ENCODE results near the gene SEC14L1.

Gene SEC14L1

DNA sequence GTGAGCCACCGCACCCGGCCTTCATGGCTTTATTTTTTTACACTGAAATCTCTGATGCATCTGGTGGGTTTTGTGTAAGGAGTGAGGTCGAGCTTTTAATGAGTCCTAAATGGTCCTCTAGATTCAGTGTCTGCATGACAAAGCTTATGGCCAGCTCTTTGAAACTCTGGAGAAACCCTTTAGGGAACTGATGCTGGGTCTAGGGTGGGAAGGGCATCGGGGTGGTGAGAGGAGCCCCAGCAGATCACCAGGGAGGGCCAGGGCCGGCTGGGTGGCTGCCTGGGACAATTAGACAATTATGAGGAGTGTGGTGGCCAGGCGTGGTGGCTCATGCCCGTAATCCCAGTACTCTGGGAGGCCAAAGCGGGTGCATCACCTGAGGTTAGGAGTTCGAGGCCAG lies 93.9 kb downstream of the SEC14L1 start:
- TF ChIP-seq, protein P1, sequence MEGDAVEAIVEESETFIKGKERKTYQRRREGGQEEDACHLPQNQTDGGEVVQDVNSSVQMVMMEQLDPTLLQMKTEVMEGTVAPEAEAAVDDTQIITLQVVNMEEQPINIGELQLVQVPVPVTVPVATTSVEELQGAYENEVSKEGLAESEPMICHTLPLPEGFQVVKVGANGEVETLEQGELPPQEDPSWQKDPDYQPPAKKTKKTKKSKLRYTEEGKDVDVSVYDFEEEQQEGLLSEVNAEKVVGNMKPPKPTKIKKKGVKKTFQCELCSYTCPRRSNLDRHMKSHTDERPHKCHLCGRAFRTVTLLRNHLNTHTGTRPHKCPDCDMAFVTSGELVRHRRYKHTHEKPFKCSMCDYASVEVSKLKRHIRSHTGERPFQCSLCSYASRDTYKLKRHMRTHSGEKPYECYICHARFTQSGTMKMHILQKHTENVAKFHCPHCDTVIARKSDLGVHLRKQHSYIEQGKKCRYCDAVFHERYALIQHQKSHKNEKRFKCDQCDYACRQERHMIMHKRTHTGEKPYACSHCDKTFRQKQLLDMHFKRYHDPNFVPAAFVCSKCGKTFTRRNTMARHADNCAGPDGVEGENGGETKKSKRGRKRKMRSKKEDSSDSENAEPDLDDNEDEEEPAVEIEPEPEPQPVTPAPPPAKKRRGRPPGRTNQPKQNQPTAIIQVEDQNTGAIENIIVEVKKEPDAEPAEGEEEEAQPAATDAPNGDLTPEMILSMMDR (IDR thresholded peaks at IDR 0.05; ENCODE audit: low read length, missing control alignments) = no peak
- no peak for DNase-seq (ENCODE audit: low read depth)
- H3K4me3 ChIP-seq (replicated peaks; ENCODE audit: low read depth, low read length) = no peak overlapping the region

DNA sequence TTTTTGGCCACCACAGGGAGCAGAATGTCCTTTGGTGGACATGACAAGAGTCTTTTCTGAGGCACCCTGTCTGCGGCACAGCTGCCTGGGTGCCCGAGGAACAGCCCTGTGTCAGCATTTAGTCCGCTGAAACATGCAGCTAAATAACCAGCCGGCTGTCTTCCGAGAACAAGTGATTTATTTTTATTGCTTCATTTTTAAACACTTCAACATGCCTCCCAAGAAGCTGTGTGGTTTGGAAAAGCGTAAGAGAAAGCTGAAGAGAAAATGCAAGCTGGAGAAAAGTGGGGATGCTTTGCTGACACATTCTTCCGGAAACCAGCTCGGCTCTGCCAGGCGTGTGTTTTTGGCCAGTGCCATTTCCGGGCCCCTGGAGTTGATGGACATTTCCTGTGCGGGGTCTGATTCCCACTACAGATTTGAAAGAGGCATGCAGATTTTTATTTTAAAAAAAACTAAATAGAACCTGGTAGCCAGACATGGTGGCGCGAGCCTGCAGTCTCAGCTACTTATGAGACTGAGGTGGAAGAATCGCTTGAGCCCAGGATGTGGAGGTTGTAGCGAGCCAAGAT lies 94.7 kb downstream of the SEC14L1 start:
- TF ChIP-seq, protein P1 (IDR thresholded peaks at IDR 0.05; ENCODE audit: low read length, missing control alignments) = no peak
- DNase-seq (ENCODE audit: low read depth) = peak; percentile 89
- H3K4me3 ChIP-seq (replicated peaks; ENCODE audit: low read depth, low read length) = peak overlapping the region; percentile 24

DNA sequence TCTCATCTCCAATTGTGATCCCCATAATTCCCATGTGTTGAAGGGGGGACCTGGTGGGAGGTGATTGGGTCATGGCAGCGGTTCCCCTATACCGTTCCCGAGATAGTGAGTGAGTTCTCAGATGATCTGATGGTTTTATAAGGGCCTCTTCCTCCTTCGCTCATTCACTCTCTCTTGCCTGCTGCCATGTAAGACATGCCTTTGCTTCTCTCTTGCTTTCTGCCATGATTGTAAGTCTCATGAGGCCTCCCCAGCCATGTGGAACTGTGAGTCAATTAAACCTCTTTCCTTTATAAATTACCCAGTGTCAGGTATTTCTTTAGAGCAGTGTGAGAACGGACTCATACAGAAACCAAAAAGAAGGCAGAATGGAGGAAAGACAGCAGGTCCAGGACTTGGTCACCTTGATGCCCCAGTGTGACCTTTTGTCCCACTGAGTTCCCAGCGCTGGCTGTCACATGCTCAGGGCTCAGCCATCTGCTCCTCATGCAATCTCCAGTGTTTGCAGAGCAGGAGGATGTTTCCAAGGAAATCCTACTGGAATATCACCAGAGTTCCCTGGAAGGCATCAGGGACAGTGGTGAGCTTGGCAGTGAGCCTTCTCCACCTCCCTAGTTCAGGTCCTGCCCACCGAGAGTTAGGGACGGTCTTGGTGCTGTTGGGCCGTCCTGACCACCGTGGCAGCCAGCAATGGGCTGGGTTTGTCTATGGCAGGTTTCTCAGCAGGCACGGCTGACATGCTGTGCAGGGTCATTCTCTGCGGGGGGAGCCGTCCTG lies 96.7 kb downstream of the SEC14L1 start:
- no peak overlapping the region for H3K4me3 ChIP-seq (replicated peaks; ENCODE audit: low read depth, low read length)
- TF ChIP-seq, protein P1 (IDR thresholded peaks at IDR 0.05; ENCODE audit: low read length, missing control alignments) = no peak
- DNase-seq (ENCODE audit: low read depth) = no peak

DNA sequence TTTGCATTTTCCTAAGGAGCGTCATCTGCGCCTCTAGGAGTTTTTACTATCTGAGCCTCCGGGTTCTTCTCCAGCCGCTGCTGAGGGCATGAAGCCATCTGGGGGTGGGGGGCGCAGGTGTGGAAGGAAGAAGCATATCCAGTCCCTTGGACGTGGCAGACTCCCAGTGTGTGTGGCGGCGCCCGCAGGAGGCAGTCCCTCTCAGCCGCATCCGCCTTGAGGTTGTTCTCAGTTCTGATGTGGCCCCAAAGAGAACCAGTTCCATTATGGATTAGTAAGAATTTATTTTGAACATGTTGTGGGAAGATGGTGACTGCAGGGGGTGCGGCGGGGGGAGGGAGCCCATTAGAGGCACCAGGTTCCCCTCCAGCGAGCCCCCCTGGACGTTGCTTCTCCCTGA lies 100.2 kb downstream of the SEC14L1 start:
- H3K4me3 ChIP-seq (replicated peaks; ENCODE audit: low read depth, low read length) = no peak overlapping the region
- TF ChIP-seq, protein P1 (IDR thresholded peaks at IDR 0.05; ENCODE audit: low read length, missing control alignments) = no peak
- DNase-seq (ENCODE audit: low read depth) = no peak

DNA sequence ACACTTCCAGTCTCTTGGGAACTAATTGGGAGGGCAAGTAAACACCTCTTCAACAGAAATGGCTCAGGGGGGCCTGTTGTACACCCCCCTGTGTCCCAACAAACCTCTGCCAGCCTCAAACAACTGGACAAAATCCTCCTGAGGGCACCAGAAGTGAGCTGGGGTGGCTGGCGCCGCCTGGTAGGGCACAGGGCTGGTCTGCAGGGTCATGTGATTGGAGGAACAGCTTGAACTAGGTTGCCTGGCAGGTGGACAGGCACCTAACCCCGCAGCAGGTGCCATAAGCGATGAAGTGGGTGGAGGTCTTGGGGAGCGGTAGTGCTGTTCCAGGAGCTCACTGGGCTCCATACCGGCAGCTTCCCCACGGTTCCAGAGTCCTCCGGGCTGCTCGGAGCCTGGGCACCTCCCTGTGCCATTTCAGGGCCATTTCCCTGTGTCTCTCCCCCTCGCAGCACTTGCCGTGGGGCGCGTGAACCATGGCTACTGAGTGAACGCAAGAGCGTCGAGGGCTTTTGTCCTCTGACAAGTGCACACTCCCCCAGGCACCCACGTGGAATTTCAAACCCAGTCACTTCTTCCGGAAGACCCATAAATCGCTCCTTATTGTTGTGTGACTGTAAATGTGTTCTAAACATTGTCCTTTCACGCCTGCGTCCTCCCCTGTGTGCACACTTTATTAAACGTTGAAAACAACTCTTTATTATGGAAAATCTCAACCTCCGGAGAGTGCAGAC lies 101.5 kb downstream of the SEC14L1 start:
- no peak overlapping the region for H3K4me3 ChIP-seq (replicated peaks; ENCODE audit: low read depth, low read length)
- TF ChIP-seq, protein P1 (IDR thresholded peaks at IDR 0.05; ENCODE audit: low read length, missing control alignments) = no peak
- DNase-seq (ENCODE audit: low read depth) = no peak

DNA sequence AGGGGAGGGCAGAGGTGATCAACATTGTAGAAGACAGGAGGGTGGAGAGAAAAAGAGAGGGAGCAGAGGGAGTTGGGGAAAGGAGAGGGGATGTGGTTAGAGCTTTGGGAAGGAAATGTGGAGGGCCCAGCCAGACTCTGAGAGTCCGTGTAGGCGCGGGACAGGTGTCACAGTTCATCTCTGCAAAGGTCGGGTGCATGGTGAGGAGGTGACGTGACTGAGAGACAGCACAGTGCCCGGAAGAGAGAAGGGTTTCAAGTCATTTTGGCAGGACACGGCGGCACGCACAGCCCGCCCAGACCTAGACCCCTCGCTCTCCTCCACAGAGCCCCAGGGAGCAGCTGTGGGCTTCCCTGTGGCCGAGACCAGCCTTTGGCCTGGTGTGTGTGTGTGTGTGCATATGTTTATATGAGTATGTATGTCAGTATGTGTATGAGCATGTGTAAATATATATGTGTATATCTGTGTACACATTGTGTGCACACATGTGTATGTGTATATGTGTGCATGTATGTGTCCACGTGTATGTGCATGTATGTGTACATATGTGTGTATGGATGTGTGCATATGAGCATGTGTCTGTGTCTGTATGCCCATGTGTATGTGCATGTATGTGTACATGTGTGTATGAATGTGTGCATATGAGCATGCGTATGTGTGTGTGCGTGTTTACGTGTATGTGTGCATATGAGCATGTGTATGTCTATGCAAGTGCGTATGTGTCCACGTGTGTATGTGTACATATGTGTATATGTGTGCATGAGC lies 104.6 kb downstream of the SEC14L1 start:
- no peak for DNase-seq (ENCODE audit: low read depth)
- TF ChIP-seq, protein P1 (IDR thresholded peaks at IDR 0.05; ENCODE audit: low read length, missing control alignments) = no peak
- no peak overlapping the region for H3K4me3 ChIP-seq (replicated peaks; ENCODE audit: low read depth, low read length)

Measured in fibroblast of pulmonary artery (primary cell).